Activated CD4-positive, alpha-beta memory T cell treated with anti-CD3 and anti-CD28 coated beads, Interleukin-2, amount 10 ng/mL, durations not matched to agents 7 days and 5 days (primary cell): ENCODE measurements around the gene EPS8L3. TPM values are rescaled to one million over a fixed set of nuclear protein-coding genes. Genes with fewer than 3 reads are reported as not detected.
"Not testable (repeated sequence)": the region's sequence is repeated elsewhere in the genome, so short reads cannot be mapped to it uniquely, and the experiment has no call there.

Experiments used
- CTCF ChIA-PET: fragments of 350-600 bp; sonication (Branson Sonifier 250); formaldehyde crosslinking; loops from one replicate; lab custom pipeline; 2021; ENCODE audit warnings: antibody characterized with exemption, inconsistent platforms; lab: Charles Lee
- POLR2A ChIA-PET: fragments of 350-600 bp; sonication (Branson Sonifier 250); formaldehyde crosslinking; loops from one replicate; lab custom pipeline; 2021; ENCODE audit warnings: antibody characterized with exemption; lab: Charles Lee
- DNase-seq: peaks from one replicate; pipeline ENCODE4 v3.0.0-alpha.2; 2020
- H3K27ac Mint-ChIP-seq: one replicate; pipeline ENCODE4 v1.8.0; 2021; ENCODE audit warnings: mild to moderate bottlenecking, mixed read lengths
- H3K27me3 Mint-ChIP-seq: one replicate; pipeline ENCODE4 v1.8.0; 2021; ENCODE audit warnings: mixed read lengths
- H3K36me3 Mint-ChIP-seq: one replicate; pipeline ENCODE4 v1.8.0; 2021; ENCODE audit warnings: low read depth, mixed read lengths
- H3K4me1 Mint-ChIP-seq: one replicate; pipeline ENCODE4 v1.8.0; 2021; ENCODE audit warnings: mixed read lengths
- H3K4me3 Mint-ChIP-seq: one replicate; pipeline ENCODE4 v1.8.0; 2021; ENCODE audit warnings: mild to moderate bottlenecking, mixed read lengths
- H3K9me3 Mint-ChIP-seq: one replicate; pipeline ENCODE4 v1.8.0; 2021; ENCODE audit warnings: mixed read lengths
- total RNA-seq, 2 experiments: library from RNA; stranded (reverse); gene quantifications; one replicate each; pipeline ENCODE4 v1.2.3, GENCODE V29; 2021

Gene EPS8L3
- total RNA-seq, 2 experiments from 2014 or later = not detected

GRCh38 chr1:109766991-109767636 lies 3.4 kb upstream of the EPS8L3 start:
- H3K4me3 Mint-ChIP-seq, H3K9me3 Mint-ChIP-seq, POLR2A ChIA-PET, H3K36me3 Mint-ChIP-seq, H3K27ac Mint-ChIP-seq, CTCF ChIA-PET, H3K27me3 Mint-ChIP-seq, DNase-seq, H3K4me1 Mint-ChIP-seq: not testable (repeated sequence)

DNA sequence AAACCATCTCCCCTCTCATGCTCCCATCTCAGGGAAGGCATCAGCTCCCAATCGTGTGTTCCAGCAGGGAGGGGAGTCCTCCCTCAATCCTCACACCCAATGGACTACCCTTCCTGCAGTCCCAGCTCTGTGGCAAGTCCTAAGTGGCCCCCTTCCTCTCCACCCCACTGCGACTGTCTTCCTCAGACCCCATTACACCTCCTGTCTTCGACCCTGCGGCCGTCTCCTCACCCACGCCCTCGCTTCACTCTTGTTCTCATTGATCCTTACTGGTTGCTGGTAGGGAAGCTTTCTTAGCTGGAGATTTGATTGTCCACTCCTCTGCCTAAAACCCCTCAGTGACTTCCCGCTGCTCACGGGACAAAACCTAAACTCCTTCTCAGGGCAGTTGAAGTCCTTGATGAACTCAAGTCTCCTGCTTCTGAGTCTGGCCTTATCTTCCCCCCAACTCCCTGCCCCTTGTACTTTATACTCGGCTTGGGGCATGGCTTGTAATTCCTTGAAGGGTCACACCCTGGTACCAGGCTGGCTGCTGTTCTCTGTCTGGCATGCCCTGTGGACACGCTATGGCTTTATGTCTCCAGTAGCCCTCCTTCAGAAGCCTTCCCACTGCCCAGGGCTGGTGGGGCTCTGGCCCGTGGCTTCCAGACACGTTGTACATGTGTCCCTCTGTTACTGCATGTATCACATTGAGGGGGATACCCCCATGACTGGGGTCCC lies 2.3 kb upstream of the EPS8L3 start:
- no peaks in the 10 kb centered on the region for H3K9me3 Mint-ChIP-seq
- ChIA-PET POLR2A (interaction anchor here (1.3 kb wide), 1 partner anchor 217 kb away, joined by 3 read pairs; the partner anchor contains the start of gene GNAI3), CTCF (interaction anchor here (1.3 to 2.1 kb wide), 2 partner anchors 11 to 126 kb away, joined by 4 to 6 read pairs; no protein-coding TSS in a partner anchor)
- no peak overlapping the region for H3K27ac Mint-ChIP-seq
- peaks cover 3% of the 10 kb centered on the region for H3K4me1 Mint-ChIP-seq
- H3K4me3 Mint-ChIP-seq = no peak overlapping the region
- H3K36me3 Mint-ChIP-seq = no peaks in the 10 kb centered on the region
- H3K27me3 Mint-ChIP-seq = no peaks in the 10 kb centered on the region
- no peak for DNase-seq

DNA sequence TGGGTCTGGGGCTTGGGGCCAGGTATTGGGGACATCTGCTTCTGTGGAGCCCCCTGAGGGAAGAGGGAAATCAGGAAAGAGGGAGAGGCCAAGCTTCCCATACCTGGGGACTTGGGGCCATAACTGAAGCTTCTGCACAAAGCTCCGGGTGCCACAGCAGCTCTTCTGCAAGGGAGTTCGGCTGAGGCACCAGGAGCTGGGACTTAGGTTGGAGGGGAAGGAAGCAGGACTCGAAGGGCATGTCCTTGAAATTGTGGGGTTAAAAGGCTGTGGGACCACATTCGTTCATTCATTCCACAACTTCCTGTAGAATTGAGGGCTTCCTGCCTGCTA lies 1.7 kb upstream of the EPS8L3 start:
- DNase-seq = no peak
- Mint-ChIP-seq H3K27ac (no peak overlapping the region), H3K4me3 (no peak overlapping the region), H3K27me3 (no peaks in the 10 kb centered on the region), H3K36me3 (no peaks in the 10 kb centered on the region), H3K9me3 (no peaks in the 10 kb centered on the region), H3K4me1 (peaks cover 1% of the 10 kb centered on the region)
- CTCF ChIA-PET = interaction anchor here (1.3 to 2.1 kb wide), 2 partner anchors 11 to 125 kb away, joined by 4 to 6 read pairs; no protein-coding TSS in a partner anchor
- POLR2A ChIA-PET = interaction anchor here (1.3 kb wide), 1 partner anchor 217 kb away, joined by 3 read pairs; the partner anchor contains the start of gene GNAI3

GRCh38 chr1:109764561-109765482 lies 1.1 kb upstream of the EPS8L3 start:
- DNase-seq = no peak
- no peak overlapping the region for H3K4me3 Mint-ChIP-seq

DNA sequence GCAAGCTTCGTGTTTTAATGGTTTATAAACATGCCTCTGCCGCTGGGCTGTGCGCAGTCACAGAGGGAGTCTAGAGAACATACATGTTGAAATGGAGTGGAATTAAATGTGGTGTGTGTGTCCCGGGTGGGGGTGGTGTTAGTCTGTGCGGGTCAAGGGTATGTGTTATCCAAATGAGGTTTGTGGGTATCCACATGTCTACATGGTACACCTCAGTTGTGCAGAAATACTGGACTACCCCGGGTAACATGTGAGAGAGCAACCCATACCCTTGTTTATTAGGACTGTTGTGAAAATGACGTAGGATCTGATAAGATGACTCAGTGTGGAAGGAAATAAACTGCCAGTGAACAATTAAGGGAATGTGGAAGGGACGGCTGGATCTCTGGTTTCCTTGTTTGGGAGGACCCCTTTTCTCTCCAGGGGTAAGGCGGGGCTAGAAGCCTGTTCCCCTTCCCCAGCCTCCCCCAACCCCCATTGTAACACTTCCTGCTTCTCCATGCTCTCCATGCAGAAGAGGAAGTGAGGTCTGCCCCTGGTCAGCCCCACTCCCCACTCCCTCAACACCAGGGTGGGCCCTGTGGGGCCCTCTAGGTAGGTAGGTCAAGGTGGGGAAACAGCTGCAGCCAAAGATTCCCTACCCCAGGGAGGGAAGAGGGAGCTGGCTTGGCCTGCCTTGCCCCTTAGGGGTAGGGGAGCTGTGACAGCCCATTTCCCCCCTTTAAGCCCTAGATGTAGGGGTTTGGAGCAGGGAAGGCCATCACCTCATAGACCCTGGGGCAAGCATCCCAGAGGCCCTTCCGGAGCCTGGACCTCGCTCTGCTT lies 690 bp downstream of the EPS8L3 start:
- H3K27ac Mint-ChIP-seq = no peak overlapping the region
- H3K4me1 Mint-ChIP-seq = no peaks in the 10 kb centered on the region
- no peaks in the 10 kb centered on the region for H3K36me3 Mint-ChIP-seq
- POLR2A ChIA-PET = no interaction called here
- no peaks in the 10 kb centered on the region for H3K27me3 Mint-ChIP-seq
- H3K9me3 Mint-ChIP-seq = no peaks in the 10 kb centered on the region
- H3K4me3 Mint-ChIP-seq = no peak overlapping the region
- no peak for DNase-seq
- CTCF ChIA-PET = no interaction called here

More at GRCh38 chr1:109764561-109765482, 1.1 kb upstream of the EPS8L3 start:
- no peaks in the 10 kb centered on the region for H3K9me3 Mint-ChIP-seq
- H3K27me3 Mint-ChIP-seq = no peaks in the 10 kb centered on the region
- no peaks in the 10 kb centered on the region for H3K36me3 Mint-ChIP-seq
- no peak overlapping the region for H3K27ac Mint-ChIP-seq
- ChIA-PET POLR2A (interaction anchor here (1.3 kb wide), 1 partner anchor 216 kb away, joined by 3 read pairs; the partner anchor contains the start of gene GNAI3), CTCF (interaction anchor here (1.3 to 2.1 kb wide), 2 partner anchors 12 to 125 kb away, joined by 4 to 6 read pairs; no protein-coding TSS in a partner anchor)
- peaks cover 1% of the 10 kb centered on the region for H3K4me1 Mint-ChIP-seq

GRCh38 chr1:109762039-109762585 lies 1.6 kb downstream of the EPS8L3 start:
- Mint-ChIP-seq H3K27ac (no peak overlapping the region), H3K9me3 (no peaks in the 10 kb centered on the region), H3K4me1 (no peaks in the 10 kb centered on the region), H3K27me3 (no peaks in the 10 kb centered on the region), H3K4me3 (no peak overlapping the region), H3K36me3 (no peaks in the 10 kb centered on the region)
- DNase-seq = no peak
- ChIA-PET CTCF (interaction anchor here (0.8 kb wide), 1 partner anchor 15 kb away, joined by 3 read pairs; no protein-coding TSS in a partner anchor), POLR2A (no interaction called here)

DNA sequence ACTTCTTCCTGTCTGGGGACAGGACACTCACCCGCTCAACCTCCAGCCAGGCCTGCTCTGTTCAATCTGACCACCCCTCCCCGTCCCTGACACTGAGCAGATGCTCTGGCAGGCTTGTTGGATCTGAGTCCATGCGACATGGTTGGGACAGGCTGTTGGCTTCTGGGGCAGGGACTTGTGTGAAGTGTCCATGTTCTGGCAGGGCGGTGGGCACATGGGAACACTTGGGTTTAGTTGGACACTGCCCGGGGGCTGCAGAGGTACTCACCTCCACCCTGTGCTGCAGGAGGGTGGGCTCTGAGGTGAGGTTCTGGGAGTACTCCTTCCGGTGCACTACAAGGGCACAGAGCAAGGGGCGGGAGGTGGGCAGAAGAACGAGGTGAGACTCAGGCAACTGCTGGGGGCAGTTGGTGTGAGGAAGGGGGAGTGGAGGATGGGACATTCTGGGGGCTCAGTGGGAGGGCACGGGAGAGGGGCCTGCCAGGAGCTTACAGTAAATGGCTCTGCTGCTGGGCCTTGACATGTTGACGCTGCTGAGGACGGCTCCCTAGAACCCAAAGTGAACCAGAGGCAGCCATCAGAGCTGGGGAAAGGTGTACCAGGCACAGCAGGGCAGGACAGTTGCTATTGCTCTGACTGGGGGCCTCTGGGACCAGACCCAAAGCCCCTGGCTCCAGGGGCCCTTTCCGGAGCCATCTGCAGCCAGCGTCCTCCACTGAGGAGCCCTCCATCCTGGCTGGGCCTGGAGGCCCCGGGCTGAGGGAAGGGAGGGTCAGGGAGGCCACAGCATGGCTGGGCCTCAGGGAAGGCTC lies 2.3 kb downstream of the EPS8L3 start:
- H3K27ac Mint-ChIP-seq = no peak overlapping the region
- H3K36me3 Mint-ChIP-seq = no peaks in the 10 kb centered on the region

DNA sequence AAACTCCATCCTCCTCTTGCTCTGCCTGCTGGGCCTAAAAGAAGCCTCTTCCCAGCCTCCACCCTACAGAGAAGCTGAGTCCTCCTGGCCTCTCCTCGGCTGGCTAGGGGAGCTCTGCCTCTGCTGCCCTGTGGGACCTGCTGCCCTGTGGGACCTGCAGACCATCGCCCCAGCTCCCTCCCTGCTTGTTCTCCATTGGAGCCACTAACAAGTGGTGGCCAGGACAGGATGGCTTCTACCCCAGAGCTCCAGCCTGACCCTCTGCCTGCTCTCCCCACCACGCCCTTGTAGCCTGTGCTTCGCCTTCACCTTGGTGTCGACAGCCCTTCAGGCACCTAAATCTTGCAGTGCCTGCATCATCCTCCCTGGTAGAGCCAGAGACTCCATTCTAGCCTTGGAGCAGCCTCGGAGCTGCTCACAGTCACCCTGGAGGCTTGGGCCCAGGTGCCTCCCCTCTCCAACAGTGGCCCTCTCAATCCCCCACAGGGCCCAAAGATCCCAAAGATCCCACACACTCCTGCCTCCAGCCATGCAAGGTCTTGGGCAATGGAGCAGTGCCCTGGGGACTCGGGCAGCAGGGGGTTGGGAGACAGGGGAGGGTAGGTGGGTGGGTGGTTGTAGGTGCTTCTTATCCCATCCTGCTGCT lies 3.0 kb downstream of the EPS8L3 start:
- Mint-ChIP-seq H3K27me3 (no peaks in the 10 kb centered on the region), H3K36me3 (no peaks in the 10 kb centered on the region), H3K4me3 (no peak overlapping the region), H3K27ac (no peak overlapping the region), H3K4me1 (no peaks in the 10 kb centered on the region), H3K9me3 (no peaks in the 10 kb centered on the region)
- ChIA-PET CTCF (no interaction called here), POLR2A (no interaction called here)
- DNase-seq = no peak

More for the DNA sequence above, 2.3 kb downstream of the EPS8L3 start:
- POLR2A ChIA-PET = no interaction called here
- no peaks in the 10 kb centered on the region for H3K9me3 Mint-ChIP-seq
- no peak overlapping the region for H3K4me3 Mint-ChIP-seq
- H3K27me3 Mint-ChIP-seq = no peaks in the 10 kb centered on the region
- DNase-seq = no peak
- CTCF ChIA-PET = interaction anchor here (0.8 kb wide), 1 partner anchor 16 kb away, joined by 3 read pairs; no protein-coding TSS in a partner anchor
- H3K4me1 Mint-ChIP-seq = no peaks in the 10 kb centered on the region

GRCh38 chr1:109759513-109760334 lies 4.0 kb downstream of the EPS8L3 start:
- Mint-ChIP-seq H3K27ac (no peak overlapping the region), H3K36me3 (no peaks in the 10 kb centered on the region), H3K27me3 (no peaks in the 10 kb centered on the region), H3K4me3 (no peak overlapping the region), H3K9me3 (no peaks in the 10 kb centered on the region), H3K4me1 (no peaks in the 10 kb centered on the region)
- DNase-seq = no peak
- CTCF ChIA-PET = interaction anchor here (1.0 to 1.3 kb wide), 3 partner anchors 15 to 227 kb away, joined by 3 to 4 read pairs (median 3); no protein-coding TSS in a partner anchor
- POLR2A ChIA-PET = no interaction called here
